Upper lobe of left lung (tissue), 4 donors: ENCODE measurements around the gene IFI30.

Source experiments
- CTCF ChIP-seq, 6 experiments: fragments of 450-650 bp in 4 of 6; fragments of 200-600 bp in 2 of 6; sonication (generic) in 2 of 6; IDR thresholded peaks; one replicate each; pipeline ENCODE4 v1.5.1; 2016 to 2019; ENCODE audit warnings: antibody characterized with exemption in 6 of 6
- POLR2A ChIP-seq, 4 donors: fragments of 450-650 bp; IDR thresholded peaks; one replicate each; pipeline ENCODE4 v1.5.1; 2016 to 2017; ENCODE audit warnings: antibody characterized with exemption in 4 of 4, mild to moderate bottlenecking in 2 of 4

DNA sequence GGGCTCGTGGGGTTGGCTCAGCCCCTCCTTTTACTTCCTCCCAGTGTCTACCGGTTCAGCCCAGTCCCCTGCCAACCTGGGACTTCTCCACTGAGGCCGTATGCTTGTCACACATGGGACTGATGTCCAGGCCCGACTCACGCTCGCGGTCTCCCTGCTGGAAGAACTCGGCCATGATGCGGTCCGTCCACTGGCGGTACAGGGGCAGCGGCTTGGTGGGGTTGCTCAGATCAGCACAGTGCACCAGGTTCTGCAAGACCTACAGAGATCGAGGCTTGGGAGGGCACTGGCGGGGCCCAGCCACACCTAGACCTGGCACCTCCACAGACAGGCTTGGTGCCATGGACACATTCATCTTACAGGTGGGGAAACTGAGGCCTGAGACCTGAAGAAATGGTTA, 38.1 kb downstream of the IFI30 start:
- TF ChIP-seq CTCF (IDR thresholded peaks at IDR 0.05) (no peak), POLR2A (IDR thresholded peaks at IDR 0.05) (no peak)
